NCI-H345 treated with DMSO at 0.1 percent for 48 hours (cell line): ENCODE results near the gene NFYC.

ENCODE experiments used
- DNase-seq: peaks from one replicate; lab custom pipeline; 2025; ENCODE audit not compliant: unreplicated experiment; lab: John Stamatoyannopoulos, UW

Gene NFYC

GRCh38 chr1:40734882-40735628 is 43.6 kb downstream of the NFYC start:
- no peak for DNase-seq

DNA sequence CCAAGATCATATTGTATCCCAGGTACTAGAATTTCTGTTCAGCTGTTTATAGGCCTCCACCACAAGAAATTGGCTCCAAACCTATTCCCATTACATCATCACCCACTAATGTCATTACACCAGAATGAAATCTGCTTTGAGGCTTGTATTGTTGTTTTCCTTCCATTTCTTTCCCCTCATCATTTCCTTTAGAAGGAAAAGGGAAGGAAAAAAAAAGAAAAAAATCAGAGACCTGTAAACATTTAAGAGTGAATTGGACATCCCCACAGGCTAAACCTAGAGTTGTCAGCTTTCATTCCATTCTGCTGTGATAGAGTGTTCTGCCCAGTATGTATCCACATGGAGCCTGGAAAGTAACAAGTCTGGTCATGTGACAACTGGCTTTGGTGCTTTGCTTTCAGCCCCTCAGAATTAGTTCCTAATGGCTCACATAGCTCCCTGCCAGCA is 44.6 kb downstream of the NFYC start:
- DNase-seq: no peak

GRCh38 chr1:40738831-40739230 is 47.3 kb downstream of the NFYC start:
- no peak for DNase-seq

- DNase-seq: no peak
Observed at GRCh38 chr1:40739455-40740008, 48.0 kb downstream of the NFYC start.

- no peak for DNase-seq
Observed at GRCh38 chr1:40740039-40740996, 48.8 kb downstream of the NFYC start.

DNA sequence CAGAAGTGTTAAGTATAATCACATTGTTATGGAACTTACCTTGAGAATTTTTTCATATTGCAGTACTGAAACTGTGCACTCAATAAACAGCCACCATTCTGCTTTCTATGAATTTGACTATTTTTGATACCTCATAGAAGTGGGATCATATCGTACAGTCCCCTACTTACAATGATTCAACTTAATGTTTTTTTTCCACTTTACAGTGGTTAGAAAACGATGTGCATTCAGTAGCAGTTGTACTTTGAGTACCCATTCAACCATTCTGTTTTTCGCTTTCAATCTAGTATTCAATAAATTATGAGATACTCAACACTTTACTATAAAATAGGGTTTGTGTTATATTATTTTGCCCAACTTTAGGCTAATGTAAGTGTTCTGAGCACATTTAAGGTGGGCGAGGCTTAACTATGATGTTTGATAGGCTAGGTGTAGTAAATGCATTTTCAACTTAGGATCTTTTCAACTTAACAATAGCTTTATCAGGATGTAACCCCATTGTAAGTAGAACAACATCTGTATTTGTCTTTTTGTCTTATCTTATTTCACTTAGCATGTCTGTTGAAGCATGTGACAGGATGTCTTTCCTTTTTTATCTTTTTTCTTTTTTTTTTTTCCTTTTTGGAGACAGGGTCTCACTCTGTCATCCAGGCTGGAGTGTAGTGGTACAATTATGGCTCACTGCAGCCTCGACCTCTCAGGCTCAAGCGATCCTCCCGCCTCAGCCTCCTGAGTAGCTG is 49.7 kb downstream of the NFYC start:
- no peak for DNase-seq

DNA sequence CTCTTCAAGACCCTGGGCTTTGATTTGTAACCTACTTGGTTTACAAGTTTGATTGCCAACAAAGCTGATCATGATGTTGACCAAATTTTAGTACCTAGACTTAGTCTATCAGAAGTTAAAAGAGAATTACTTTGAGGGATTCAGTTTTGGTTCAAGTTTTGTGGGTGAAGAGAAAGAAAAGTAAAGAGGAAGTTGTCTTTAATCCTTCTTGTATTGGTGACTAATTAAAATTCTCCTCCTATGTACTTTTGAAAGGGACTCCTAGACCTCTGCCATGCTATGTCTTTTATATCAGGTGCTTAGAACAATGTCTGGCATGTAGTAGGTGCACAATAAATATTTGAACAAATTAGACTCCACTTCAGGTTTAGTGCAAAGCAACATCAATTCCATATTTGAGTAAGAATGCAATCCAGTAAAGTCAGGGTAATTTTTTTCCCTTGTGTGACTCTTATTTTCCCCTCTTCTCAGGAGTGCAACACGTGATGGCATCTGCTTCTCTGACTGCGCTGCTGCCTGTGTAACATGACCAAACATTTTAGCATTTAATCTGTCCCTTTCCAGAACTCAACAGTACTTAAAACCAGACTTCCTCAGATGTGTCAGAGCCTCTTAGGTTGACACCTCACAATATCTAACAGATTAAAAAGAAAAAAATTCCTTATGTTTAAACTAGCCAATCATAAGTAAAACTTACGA is 51.0 kb downstream of the NFYC start:
- no peak for DNase-seq

- DNase-seq: no peak
Observed at GRCh38 chr1:40743452-40743851, 51.9 kb downstream of the NFYC start.

DNA sequence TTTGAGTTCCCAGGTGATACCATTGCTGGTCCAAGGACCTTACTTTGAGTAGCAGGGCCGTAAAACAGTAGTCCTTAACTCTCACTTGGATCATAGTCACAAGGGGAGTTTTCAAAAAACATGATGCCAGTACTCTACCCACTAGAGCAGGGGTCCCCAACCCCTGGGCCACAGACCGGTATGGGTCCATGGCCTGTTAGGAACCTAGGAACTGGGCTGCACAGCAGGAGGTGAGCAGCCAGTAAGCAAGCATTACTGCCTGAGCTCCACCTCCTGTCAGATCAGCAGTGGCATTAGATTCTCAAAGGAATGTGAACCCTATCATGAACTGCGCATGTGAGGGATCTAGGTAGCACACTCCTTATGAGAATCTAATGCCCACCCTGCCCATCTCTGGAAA is 52.4 kb downstream of the NFYC start:
- no peak for DNase-seq

DNA sequence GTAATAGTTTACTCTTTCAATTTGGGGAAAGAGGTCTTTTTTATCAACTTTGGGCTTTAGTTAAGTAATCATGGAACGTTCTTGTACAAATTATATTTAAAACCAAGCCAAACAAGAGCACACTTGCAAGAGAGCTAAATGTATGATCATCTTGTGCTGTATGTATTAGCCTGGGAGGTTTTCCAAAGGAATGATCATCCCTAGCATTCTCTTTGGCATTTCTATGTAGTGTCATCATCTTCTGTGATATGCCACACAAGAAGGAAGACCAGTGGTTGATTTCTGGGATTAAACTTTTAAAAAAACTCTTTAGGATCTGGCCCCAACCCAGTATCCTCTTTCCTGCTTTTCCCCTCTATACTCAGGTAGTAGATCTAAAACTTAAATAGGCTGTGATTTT is 53.7 kb downstream of the NFYC start:
- DNase-seq: no peak

DNA sequence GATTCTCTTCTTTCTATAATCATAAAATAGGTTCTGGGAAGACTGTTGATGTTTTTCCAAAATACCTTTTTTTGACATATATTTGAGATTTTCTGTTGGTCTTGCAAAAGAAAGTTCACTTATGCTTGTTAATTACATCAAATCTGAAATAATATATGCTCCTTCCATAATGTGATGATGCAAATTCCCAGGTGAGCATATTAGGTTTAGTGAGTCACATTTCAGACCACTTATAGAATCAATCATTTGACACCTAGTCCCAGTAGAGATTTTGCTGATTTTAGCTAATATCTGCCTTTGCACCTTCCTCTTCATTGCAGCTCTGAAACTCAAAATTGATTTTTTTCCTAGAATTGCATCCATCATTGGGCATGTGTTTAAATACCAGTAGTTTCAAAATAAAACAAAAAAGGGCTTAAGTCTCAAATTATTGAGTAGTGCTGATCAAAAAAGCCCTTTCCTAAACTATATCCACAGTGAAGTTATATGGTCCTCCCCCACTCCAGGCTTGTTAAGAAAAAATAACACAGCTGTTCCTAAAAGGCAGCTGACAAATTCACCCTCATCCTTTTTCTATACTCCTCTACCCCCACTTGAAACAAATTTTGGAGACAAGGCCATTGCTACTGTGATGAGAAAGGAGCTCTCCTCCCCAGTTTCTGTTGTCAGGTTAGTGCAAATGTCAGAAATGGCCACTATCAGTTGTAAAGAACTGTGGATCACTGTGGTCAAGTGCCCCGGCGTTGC is 55.0 kb downstream of the NFYC start:
- DNase-seq: no peak

DNA sequence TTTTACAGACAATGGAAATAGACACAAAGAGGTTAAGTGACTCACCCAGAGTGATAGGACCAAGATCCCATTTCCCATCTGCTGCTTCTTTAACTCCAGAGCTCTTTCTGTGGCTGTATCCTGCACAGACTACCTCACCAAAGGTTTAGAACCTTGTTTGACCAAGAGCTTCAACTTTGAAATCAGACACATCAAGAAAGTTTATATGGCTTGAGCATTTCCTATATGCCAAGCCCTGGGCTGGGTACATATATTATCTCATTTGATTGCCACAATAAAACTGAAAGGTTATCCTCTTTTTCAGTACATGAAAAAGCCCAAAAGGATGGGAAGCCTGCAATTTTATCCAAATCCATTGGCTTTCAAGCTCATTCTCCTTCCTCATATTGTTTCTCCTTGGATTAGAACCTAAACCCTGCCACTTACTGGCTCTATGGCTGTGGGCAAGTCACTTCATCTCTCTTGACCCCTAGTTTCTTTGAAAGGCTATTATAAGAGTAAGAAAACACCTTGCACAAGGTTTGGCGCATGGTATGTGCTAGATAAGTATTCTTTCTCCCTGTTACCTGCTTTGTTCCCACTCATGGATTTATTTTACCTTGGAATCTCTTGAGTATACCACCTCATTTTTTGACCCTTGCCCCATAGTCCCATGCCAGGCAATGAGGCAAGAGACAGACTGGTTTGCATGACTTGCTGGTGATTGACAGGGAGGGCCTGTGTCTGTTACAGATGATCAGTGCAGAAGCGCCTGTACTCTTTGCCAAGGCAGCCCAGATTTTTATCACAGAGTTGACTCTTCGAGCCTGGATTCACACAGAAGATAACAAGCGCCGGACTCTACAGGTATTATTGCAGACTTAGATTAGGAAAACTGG is 57.6 kb downstream of the NFYC start:
- no peak for DNase-seq

- no peak for DNase-seq
Observed at GRCh38 chr1:40749817-40750216, 58.3 kb downstream of the NFYC start.

- no peak for DNase-seq
Observed at GRCh38 chr1:40750451-40750908, 59.0 kb downstream of the NFYC start.

DNA sequence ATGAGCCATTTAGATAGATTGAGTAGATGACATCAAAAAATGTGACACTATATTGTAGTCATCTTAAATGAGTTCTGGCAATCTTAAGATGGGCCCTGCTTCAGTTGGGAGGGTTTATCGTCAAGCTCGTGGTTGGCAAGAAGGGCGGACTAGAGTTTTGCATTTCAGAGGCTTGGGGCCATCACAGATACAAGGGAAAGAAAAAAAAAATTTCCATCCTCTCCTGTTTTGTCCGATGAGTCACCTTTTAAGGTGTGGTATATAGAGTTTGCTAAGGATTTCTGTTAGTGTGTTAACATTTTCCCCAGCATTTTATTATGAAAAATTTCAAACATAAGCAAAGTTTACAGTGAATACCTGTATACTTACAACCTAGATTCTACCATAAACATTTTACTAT is 60.3 kb downstream of the NFYC start:
- DNase-seq: no peak

DNA sequence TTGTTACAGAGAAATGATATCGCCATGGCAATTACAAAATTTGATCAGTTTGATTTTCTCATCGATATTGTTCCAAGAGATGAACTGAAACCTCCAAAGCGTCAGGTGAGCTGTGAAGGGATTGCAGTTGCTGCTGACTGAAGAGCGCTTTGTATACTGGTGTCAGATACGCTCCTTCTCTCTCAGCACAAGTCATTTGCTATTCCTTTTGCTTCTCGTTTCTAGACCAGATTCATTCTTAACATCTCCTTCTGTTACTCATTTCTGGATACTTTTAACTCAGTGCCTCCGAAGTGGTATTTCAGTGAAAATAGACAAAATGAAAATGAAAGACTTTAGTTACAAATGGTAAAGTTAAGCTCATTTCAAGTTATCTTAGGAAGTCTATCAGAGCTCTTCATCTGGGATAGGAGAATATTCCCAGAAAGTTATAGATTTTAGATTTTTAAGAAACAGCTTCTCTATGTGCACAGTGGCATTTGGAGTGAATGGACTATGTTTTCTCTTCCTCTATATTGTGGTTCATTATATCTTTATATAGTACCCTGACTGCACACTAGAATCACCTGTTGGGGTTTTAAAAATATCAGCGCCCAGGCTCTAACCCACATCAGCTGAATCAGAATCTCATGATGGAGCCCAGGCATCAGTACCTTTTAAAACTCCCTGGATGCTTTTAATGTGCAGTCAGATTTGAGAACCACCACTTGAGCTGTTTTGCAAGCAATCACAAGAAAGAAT is 61.8 kb downstream of the NFYC start:
- no peak for DNase-seq

- DNase-seq: no peak
Observed at GRCh38 chr1:40754201-40754600, 62.7 kb downstream of the NFYC start.

DNA sequence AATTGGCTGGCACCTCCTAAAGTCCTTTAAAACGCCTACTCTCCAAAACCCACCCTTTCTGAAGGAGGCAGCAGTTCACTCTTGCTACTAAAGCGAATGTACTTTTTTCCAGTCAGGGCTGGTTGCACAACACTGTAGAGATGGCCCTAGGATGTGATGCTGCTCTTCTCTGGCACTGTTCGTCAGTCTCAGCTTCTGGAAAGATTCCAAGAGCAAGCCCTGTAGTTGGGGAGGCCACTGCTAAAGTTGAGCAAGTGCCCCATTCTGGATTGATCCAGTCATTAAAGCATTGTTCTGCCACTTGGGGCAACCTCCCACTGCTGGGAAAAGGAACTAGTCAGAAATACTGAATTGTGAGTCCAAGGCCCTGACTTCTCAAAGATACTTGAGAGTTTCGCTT is 63.6 kb downstream of the NFYC start:
- DNase-seq: no peak
